NOMO-1 treated with DMSO at 0.1 percent for 48 hours (cell line): ENCODE measurements around the gene IGSF22.

ENCODE experiments used
- DNase-seq: peaks from one replicate; lab custom pipeline; 2025; ENCODE audit not compliant: unreplicated experiment; lab: John Stamatoyannopoulos, UW

IGSF22 gene

DNA sequence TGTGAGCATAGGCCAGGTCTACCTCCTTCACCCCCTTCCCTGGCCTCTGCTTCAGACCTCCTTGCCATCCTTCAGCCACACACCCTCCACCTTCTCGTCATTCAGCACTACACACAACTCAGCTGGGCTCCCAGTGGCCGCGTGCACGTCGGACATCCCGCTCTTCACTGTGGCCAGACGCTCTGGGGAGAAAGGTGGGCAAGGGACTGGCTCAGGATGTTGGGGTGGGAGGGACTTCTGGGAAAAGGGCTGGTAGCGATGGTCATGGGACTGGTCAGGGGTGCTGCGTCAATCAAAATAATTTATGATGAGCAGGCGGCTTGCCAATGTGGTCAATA lies 11.6 kb downstream of the IGSF22 start:
- DNase-seq: no peak

GRCh38 chr11:18713646-18714442 lies 12.1 kb downstream of the IGSF22 start:
- no peak for DNase-seq

- no peak for DNase-seq
These were observed 15.4 kb downstream of the IGSF22 start for GRCh38 chr11:18710545-18710944.

GRCh38 chr11:18709414-18709813 lies 16.6 kb downstream of the IGSF22 start:
- no peak for DNase-seq

DNA sequence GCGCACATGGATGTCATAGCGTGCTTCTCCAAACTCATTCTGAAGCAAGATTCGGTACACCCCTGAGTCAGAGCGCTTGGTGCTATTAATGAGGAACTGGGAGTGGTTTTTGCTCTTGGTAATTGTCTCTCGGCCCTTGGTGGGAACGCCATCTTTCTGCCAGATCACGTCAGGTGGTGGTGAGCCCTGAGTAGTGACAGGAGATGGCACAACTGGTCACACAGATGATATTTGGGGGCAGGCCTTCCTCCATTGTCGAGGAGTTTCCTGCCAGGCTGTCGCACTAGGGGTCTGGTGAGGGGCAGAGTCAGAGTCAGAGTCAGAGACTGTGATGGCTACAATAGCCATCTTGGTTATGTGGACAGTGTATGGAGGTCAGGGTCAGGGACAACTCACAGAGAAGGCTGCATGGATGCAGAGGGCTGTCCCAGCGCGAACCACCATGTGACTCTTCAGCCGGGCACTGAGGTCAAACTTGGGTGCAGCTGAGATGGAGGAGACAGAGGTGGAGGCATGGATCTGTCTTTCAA lies 18.1 kb downstream of the IGSF22 start:
- DNase-seq: peak; percentile 49

DNA sequence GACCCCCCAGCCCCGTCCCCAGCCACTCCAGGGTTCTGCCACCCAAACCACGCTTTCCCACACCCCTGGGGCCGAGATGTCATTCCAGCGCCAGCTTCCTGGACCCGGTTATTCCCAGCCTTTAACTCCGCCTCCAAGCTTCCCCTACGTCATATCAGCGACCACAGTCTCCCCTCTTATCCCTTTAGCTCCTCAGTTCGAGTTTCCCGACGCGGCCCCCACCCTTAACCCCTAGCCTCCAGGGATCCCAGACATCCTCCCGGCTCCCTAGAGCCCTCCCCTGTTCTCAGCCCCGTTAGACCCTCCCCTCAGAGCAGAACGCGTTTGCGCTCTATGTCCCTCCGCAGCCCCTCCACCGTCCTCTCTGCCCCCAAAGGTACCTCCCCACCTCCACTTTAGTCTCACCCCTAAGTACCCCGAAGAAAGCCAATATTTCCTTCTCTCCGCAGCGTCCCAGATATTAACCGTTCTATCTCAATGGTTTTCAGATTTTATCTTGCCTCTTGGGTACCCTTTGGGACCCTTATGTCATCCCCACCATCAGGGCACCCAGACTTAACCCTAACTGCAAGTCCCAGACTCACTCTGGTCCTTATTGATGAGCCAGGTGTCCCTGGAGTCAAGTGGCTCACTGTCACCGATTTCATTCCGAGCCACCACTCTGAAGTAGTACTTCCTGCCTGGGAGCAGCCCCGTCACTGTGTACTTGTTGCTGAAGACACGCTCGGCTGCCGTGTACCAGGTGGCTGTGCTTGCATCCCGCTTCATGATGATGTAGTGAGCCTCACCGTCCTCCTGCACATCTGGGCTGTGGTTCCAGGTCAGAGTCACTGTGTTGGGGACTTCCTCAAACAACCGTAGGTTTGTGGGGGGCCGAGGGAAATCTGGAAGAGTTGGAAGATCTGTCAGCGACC lies 19.4 kb downstream of the IGSF22 start:
- no peak for DNase-seq

GRCh38 chr11:18705651-18706281 lies 20.2 kb downstream of the IGSF22 start:
- no peak for DNase-seq

DNA sequence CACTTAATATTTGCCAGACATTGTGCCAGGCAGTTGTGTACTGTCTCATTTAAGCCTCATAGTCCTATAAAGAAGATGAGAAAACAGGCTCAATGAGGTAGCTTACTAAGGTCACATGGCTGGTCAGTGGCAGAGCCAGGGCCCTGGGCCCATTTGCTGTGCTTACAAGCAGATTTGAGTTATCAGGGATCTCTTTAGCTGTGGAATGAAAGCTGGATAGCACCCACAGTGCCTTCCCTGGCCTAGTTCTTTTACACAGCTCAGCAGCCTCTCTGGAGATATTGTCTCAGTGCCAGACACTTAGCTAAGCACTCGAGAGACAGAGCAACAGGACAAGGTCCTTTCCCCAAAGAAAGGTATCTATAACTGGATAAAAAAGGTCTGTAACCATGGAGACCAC lies 21.3 kb downstream of the IGSF22 start:
- no peak for DNase-seq

- no peak for DNase-seq
These were observed 21.8 kb downstream of the IGSF22 start for GRCh38 chr11:18704045-18704645.

DNA sequence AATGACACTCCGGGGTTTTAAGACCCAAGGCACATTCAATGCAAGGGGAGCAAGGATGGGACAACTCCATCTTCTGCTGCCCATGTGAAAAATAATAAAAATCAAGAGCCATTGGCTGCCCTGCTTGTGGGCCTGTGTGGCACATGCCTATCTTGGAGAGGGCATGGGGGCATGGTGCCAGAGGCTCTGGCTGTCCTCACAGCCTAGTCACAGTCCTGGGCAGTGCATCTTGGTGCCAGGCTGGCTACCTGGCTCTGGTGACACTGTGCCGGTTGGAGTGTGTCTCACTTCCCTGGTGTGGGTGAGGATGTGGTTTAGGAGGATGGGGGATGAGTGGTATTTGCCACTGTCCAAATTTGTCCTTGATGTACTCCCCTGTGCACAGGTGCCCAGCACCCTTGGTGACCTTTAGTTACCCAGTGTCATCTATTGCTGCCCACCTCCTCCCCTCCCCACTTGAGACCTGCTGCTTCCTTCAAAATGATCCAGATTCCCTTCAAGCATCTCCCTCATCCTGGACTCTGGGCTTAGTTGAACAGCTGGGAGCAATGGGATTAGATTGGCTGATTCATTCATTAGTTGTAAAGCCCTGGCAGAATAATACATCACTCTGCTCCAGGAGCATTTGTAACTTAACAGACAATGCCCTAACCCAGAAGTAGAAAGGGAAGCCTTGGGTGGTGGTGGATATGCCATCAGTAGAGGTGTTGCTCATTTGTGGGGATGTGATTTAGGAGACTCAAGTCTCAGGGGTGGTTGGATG lies 22.8 kb downstream of the IGSF22 start:
- DNase-seq: no peak

- no peak for DNase-seq
These were observed 24.3 kb downstream of the IGSF22 start for GRCh38 chr11:18701614-18702216.

DNA sequence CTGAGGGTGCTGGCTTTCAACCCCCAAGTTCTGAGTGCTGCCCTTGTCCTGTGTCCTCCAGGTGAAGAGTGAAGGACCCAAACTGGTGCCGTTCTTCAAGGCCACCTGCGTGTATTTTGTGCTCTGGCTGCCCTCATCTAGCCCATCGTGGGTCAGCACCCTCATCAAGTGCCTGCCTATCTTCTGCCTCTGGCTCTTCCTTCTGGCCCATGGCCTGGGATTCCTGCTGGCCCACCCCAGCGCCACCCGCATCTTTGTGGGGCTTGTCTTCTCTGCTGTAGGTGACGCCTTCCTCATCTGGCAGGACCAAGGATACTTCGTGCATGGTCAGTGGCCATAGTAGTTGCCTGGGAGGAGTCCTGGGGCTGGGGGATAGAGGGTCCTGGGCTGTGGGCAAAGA lies 25.1 kb downstream of the IGSF22 start:
- DNase-seq: no peak

DNA sequence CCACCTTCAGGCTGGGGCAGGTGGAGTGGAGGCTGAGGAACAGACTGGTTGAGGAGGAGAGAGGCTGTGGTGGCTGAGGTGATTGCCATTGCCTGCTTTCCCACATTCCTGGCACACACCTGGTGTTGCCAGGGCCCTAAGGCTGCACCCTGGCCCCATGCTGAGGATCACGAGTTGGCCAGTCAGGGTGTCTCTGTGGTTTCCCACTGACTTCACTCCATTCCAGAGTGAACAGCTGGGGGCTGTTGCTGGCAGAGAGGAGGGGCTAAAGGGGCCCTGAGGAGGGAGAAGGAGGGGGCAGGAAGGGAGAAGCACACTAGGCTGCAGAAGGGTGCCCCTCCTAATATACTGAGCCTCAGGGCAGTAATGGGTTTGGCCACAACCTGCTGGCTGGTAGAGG lies 25.6 kb downstream of the IGSF22 start:
- no peak for DNase-seq

- no peak for DNase-seq
These were observed 26.1 kb downstream of the IGSF22 start for GRCh38 chr11:18699848-18700261.

DNA sequence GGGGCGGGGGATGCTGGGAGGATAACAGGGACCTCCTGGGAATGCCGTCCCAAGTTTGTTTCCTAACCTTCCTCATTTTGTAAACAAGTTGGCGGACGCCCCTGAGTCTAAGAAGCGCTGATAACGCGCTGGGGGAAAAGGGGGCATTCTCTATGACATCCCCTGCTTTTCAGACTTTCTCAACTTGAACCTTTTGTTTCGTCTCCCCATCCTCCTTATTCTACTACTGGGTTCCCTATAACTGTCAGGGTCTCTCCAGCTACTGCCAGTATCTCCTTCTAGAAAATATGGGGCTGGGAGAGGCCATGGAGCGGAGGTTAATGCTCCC lies 26.8 kb downstream of the IGSF22 start:
- no peak for DNase-seq

GRCh38 chr11:18698341-18699268 lies 27.4 kb downstream of the IGSF22 start, which contains the start of gene TMEM86A:
Gene TMEM86A, plus strand, starts transcription at chr11:18698779. Its CDS starts 108 bp downstream, at chr11:18698887.
- peak; percentile 81 for DNase-seq

- DNase-seq: peak; percentile 12
These were observed 28.4 kb downstream of the IGSF22 start for GRCh38 chr11:18697576-18697975.

DNA sequence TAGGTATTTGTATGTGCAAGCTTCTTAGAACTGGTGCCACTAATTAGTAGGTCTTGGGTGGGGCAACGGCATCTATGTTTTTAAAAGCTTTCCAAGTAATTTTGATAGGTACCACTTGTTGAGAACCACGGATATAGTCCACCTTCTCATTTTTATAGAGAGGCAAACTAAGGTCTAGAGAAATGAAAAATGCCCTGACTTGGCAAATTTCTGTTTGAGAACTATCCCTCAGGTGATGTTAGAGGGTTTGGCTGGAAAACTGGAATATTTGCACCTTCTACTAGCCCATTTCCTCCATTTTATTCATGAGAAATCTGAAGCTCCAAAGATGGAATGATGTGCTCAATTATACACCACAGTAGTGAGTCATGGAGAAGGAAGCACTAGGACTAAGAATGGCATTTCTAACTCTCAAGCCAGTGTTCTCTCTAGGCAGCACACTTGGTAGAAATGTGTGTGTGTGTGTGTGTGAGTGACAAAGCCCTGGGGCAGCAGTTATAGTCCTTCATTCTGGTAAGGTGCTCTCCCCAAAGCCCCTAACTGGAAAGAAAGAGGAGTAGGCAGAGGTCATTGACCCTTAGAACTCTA lies 29.3 kb downstream of the IGSF22 start:
- no peak for DNase-seq
